GM12873 (cell line): ENCODE measurements around the gene NEK2.

Source experiments
- TF ChIP-seq, protein P1 (sequence below): IDR thresholded peaks from 2 replicates; pipeline ENCODE4 v1.5.1; 2012; ENCODE audit warnings: low read depth, mild to moderate bottlenecking, moderate library complexity, low read length, control low read depth; ENCODE audit not compliant: insufficient read depth; ENCODE audit errors: missing control alignments

Gene NEK2

DNA sequence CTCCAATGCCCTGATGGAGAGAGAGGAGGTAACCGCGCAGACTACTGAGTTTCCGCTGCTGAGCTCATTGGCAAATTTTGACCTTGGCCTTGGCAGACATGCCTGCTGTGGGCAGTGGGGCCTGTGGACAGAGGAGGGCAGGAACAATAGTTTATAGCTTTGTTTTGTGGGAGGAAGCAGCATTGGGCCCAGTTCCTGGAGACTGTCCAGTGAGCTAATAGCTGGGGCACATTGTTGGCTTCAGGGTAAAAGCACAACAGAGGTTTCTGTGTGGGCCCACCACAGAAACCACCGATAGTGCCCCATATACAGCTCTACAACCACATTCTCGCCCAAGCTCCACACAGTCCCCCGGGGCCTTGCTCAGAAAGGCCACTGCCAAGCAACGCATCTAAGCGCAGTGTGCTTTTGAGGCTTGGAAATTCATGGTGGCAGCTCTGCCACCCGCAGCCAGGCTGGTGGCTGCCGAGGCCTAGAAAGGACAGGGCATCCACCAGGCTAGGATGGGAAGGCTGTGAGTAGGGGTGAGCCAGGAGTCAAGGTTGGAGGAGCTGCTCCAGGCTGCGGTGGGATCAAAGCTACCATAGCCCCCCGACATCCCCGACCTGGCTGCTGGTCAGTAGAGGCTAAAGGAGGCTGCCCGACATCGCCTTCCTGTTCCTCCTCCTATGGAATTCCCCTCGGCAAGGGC is 43.2 kb downstream of the NEK2 start:
- TF ChIP-seq, protein P1, sequence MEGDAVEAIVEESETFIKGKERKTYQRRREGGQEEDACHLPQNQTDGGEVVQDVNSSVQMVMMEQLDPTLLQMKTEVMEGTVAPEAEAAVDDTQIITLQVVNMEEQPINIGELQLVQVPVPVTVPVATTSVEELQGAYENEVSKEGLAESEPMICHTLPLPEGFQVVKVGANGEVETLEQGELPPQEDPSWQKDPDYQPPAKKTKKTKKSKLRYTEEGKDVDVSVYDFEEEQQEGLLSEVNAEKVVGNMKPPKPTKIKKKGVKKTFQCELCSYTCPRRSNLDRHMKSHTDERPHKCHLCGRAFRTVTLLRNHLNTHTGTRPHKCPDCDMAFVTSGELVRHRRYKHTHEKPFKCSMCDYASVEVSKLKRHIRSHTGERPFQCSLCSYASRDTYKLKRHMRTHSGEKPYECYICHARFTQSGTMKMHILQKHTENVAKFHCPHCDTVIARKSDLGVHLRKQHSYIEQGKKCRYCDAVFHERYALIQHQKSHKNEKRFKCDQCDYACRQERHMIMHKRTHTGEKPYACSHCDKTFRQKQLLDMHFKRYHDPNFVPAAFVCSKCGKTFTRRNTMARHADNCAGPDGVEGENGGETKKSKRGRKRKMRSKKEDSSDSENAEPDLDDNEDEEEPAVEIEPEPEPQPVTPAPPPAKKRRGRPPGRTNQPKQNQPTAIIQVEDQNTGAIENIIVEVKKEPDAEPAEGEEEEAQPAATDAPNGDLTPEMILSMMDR: no peak

DNA sequence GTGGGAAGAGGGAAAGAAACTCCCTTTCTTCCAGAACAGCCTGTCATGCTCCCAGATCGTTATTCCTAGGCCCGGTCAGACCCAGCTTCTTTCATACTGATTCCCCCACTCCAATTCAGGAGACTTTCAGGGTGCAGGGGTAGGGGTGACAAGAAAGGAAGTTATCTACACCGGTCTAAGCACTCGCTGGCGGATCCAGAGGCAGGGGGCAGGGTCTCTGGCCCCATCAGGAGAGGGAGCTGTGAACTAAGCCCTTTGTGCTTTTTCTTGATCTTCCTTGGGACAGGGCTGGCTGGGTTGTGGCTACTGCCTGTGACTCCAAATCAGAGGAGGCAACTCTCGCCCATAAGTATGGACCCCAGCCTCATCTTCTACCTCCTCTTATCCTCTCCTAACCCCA is 44.3 kb downstream of the NEK2 start:
- TF ChIP-seq, protein P1: no peak

DNA sequence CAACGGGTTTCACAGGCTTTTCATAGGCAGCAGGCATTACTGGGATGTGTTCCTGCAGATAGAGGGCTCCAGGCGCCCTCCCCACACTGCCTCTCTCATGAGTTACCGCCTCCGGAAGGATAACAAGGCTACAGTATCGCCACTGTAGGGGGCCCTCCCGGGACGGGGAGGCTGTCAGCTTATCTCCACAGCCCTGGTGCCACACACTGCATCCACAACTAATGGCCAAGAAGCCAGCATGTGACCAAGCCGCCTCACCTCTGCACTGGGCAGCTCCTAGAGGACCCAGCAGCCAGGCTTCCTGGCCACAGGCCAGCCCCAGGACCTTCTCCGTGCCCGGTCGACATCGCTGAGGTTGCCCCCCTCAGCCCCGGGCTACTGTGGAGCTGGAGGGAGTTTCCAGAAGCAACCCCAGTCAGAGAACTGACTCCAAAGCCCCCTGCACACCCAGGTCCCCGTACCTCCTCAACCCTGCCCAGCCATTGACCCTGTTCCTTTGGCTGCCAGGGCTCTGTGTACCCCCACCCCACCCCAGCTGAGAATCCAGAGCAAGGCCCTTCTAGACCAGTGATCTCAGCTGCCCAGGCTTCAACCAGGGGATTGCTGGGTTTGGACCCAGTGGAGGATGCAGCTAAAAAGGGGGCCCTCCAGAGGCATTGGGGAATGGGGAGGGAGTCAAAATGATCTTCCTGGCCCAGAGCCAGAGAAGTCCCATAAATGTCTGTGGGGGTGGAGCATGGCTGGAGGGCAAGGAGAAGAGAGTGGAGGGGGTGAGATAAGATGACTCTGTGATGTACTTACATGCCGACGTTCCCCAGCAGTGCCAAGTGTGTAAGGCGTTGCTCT is 45.0 kb downstream of the NEK2 start:
- TF ChIP-seq, protein P1: no peak

DNA sequence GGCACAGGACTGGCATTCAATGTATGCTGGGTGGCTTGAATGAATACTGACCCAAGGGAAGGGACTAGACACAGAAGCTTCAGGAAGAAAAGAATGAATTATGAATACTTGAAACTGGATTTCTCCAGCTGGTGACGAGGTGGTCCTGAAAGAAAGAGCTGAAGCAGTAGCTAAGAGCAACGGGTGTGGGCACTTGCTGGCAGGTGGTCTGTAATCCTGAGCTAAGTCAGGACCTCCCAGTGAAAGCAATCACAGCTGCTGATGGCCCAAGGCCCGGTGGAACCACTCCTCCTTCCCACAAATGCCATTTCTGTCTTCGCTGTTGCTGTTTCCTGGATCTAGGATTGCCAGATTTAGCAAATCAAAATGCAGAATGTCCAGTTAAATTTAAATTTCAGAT is 47.0 kb downstream of the NEK2 start:
- TF ChIP-seq, protein P1: no peak

DNA sequence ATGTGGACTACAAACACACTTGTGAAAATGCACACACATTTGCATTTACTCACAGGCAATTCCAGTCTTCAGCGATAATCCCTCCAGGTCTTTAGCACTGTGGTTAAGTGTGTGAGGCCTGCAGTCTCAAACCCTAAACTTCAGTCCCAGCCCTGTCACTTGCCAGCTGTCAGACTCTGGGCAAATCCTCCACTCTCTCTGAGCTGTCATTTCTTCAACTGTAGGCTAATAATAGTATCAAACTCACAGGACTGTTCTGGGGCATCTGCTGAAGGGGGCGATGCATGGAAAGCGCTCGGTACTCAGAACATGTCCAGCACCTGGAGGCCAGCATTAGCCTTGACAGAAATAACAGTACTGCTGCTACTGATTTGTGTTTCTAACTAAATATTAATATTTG is 48.2 kb downstream of the NEK2 start:
- TF ChIP-seq, protein P1: no peak

DNA sequence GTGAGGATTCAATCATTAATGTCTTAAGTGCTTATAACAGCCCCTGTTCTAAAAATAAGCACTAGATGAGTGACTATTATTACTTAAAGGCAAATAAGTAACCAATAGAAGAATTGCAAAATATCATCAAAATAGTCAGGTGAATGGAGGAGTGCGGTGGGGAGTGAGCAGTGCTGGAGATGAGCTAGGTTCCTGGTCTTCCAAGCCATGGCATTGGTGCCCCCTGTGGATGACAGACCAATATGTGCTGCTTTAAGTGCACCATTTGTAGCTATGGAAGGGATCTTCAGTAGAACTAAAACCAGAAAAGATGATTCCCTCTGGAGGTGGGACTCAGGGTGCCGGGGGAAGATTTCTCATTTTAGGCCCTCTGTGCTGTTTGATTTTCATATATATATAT is 50.4 kb downstream of the NEK2 start:
- TF ChIP-seq, protein P1: peak; percentile 38

DNA sequence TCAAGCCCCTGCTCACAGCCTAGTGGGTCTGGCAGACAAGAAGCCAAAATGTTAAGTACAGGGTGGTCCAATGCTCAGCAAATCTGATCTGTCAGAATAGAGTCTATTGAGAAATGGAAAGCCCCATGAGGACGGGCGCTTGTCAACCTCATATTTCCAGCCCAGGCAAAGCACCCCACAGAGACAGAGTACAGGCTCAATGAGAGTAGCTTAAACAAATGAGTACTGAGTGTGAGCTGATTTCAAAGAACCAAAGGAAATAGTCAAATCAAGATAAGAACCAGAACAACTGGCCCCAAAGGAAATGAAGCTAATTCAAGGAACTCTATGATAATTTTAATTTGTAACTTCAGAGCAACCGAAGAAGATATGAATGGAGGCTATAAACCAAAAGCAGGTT is 51.9 kb downstream of the NEK2 start:
- TF ChIP-seq, protein P1: no peak
